ENCODE data around the gene SLC9A1.

The SLC9A1 gene

DNA sequence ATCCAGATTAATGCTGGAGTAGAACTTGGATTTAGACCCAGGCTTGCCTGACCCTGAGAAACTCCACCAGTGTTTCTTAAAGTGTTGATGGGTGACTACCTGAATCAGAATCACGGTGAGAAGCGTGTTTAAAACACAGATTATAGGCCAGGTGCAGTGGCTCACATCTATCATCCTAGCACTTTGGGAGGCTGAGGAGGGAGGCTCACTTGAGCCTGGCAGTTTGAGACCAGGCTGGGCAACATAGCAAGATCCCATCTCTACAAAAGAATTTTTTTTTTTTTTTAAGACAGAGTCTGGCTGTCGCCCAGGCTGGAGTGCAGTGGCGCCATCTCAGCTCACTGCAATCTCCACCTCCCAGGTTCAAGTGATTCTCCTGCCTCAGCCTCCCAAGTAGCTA, 86.0 kb downstream of the SLC9A1 start:
- Histone ChIP-seq H3K36me3 (ENCODE audit: control insufficient read depth, insufficient read depth, low read length) (no peaks in the 10 kb centered on the region), H3K9me3 (ENCODE audit: control insufficient read depth, insufficient read depth, low read depth, low read length) (no peaks in the 10 kb centered on the region), H3K4me3 (ENCODE audit: low read depth, low read length) (no peak overlapping the region), H3K4me1 (ENCODE audit: control insufficient read depth, insufficient read depth, low read length) (peaks cover 14% of the 10 kb centered on the region; the same call in 1 of the 2 replicates), H3K27me3 (ENCODE audit: control insufficient read depth, insufficient read depth, low read length) (no peaks in the 10 kb centered on the region), H3K27ac (ENCODE audit: low read depth, low read length) (no peak overlapping the region), H3K9ac (ENCODE audit: low read length) (no peak overlapping the region)

DNA sequence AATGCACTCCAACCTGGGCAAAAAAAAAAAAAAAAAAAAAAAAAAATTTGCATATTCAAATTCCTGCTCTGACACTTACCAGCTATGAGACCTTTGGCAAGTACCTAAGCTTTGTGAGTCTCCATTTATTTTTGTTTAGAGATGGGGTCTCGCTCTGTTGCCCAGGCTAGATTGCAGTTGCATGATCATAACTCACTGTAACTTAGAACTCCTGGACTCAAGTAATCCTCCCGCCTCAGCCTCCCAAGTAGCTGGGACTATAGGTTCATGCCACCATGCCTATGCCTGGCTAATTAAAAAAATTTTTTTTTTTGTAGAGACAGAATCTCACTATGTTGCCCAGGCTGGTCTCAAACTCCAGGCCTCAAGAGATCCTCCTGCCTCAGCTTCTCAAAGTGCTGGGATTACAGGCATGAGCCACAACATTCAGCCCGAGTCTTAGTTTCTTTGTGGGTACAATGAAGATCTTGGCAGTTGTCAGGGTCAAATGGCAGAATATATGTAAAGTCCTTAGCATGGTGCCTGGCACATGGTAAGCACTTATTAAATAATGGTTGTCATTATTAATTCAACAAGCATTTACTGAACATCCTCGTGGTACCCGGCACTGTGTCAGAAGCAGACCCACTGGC, 88.8 kb downstream of the SLC9A1 start:
- Histone ChIP-seq H3K4me1 (ENCODE audit: control insufficient read depth, insufficient read depth, low read length) (peaks cover 12% of the 10 kb centered on the region; the same call in 1 of the 2 replicates), H3K4me3 (ENCODE audit: low read depth, low read length) (no peak overlapping the region), H3K27me3 (ENCODE audit: control insufficient read depth, insufficient read depth, low read length) (no peaks in the 10 kb centered on the region), H3K27ac (ENCODE audit: low read depth, low read length) (no peak overlapping the region), H3K9ac (ENCODE audit: low read length) (no peak overlapping the region), H3K9me3 (ENCODE audit: control insufficient read depth, insufficient read depth, low read depth, low read length) (peaks cover 9% of the 10 kb centered on the region; the same call in 1 of the 2 replicates), H3K36me3 (ENCODE audit: control insufficient read depth, insufficient read depth, low read length) (no peaks in the 10 kb centered on the region)

DNA sequence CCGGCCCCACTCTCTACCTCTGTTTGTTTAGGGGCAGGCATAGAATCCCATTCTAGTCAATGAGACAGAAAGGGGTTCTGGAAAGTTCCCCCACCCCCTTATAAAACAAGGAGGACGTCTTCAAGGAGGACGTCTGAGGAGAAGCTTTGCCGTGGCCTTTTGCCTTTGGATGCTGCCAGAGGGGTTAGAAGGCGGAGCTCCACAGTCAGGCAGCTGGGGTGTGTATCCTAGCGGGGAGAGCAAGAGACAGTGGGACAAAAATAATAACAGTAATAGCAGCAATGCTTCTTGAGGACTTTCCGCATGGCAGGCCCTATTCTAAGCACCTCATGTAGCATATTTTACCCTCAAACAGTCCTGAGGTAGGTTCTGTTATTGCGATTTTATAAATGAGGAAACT, 94.0 kb downstream of the SLC9A1 start:
- Histone ChIP-seq H3K4me1 (ENCODE audit: control insufficient read depth, insufficient read depth, low read length) (peaks cover 35% of the 10 kb centered on the region), H3K27me3 (ENCODE audit: control insufficient read depth, insufficient read depth, low read length) (no peaks in the 10 kb centered on the region), H3K27ac (ENCODE audit: low read depth, low read length) (no peak overlapping the region), H3K9ac (ENCODE audit: low read length) (no peak overlapping the region), H3K9me3 (ENCODE audit: control insufficient read depth, insufficient read depth, low read depth, low read length) (peaks cover 9% of the 10 kb centered on the region; the same call in 1 of the 2 replicates), H3K4me3 (ENCODE audit: low read depth, low read length) (no peak overlapping the region), H3K36me3 (ENCODE audit: control insufficient read depth, insufficient read depth, low read length) (no peaks in the 10 kb centered on the region)

GRCh38 chr1:27058966-27059669, 95.8 kb downstream of the SLC9A1 start:
- Histone ChIP-seq H3K27ac (ENCODE audit: low read depth, low read length) (peak overlapping the region; percentile 68), H3K4me3 (ENCODE audit: low read depth, low read length) (peak overlapping the region; percentile 41), H3K9me3 (ENCODE audit: control insufficient read depth, insufficient read depth, low read depth, low read length) (peaks cover 9% of the 10 kb centered on the region; the same call in 1 of the 2 replicates), H3K4me1 (ENCODE audit: control insufficient read depth, insufficient read depth, low read length) (peaks cover 35% of the 10 kb centered on the region), H3K27me3 (ENCODE audit: control insufficient read depth, insufficient read depth, low read length) (no peaks in the 10 kb centered on the region), H3K9ac (ENCODE audit: low read length) (peak overlapping the region; percentile 63), H3K36me3 (ENCODE audit: control insufficient read depth, insufficient read depth, low read length) (no peaks in the 10 kb centered on the region)

DNA sequence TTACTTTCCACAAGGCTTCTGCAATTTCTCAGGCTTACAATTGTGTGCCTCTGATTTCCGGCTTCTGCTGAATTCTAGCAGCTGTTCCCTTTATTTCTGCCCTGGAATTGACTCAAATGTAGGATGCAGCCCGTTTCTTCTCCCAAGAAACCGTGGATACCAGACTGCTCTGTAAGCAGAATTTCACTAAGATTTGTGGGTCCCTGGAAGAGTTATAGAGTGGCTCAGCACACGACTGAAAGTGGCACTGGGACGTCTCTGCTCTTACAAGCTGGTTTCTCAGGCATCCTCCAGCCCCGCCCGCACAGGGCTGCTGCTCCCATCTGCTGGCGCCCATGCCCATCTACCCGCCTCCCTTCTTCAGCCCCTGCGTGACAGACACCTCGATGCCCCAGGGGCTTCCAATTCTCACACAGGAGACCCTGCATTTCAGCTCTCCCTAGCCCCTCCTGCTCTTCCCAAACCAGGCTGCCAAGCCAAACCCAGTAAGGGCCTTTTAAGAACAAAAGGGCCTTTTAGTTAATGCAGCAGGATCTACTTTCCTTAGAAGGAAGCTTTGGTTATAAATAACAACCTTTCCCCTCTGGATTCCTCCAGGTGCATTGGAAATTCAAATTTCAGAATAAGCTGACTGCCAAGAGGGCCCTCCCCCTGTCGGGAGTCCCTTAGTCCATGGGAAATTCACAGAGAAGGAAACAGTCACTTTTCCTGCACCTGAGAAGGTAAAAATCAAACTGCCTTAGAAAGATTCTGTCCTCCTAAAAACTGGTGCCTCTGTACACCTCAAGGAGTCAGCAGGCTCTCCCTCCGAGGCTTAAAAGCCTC, 96.9 kb downstream of the SLC9A1 start:
- Histone ChIP-seq H3K4me3 (ENCODE audit: low read depth, low read length) (peak overlapping the region; percentile 41), H3K27me3 (ENCODE audit: control insufficient read depth, insufficient read depth, low read length) (no peaks in the 10 kb centered on the region), H3K27ac (ENCODE audit: low read depth, low read length) (peak overlapping the region; percentile 78), H3K4me1 (ENCODE audit: control insufficient read depth, insufficient read depth, low read length) (peaks cover 35% of the 10 kb centered on the region), H3K36me3 (ENCODE audit: control insufficient read depth, insufficient read depth, low read length) (no peaks in the 10 kb centered on the region), H3K9me3 (ENCODE audit: control insufficient read depth, insufficient read depth, low read depth, low read length) (peaks cover 5% of the 10 kb centered on the region; the same call in 1 of the 2 replicates), H3K9ac (ENCODE audit: low read length) (peak overlapping the region; percentile 57)

- H3K27me3 ChIP-seq (ENCODE audit: control insufficient read depth, insufficient read depth, low read length): no peaks in the 10 kb centered on the region
- H3K4me1 ChIP-seq (ENCODE audit: control insufficient read depth, insufficient read depth, low read length): peaks cover 35% of the 10 kb centered on the region
- no peaks in the 10 kb centered on the region for H3K36me3 ChIP-seq (ENCODE audit: control insufficient read depth, insufficient read depth, low read length)
- H3K27ac ChIP-seq (ENCODE audit: low read depth, low read length): peak overlapping the region; percentile 78
- H3K9me3 ChIP-seq (ENCODE audit: control insufficient read depth, insufficient read depth, low read depth, low read length): no peaks in the 10 kb centered on the region
- peak overlapping the region; percentile 57 for H3K9ac ChIP-seq (ENCODE audit: low read length)
- H3K4me3 ChIP-seq (ENCODE audit: low read depth, low read length): peak overlapping the region; percentile 41
Measured at GRCh38 chr1:27057389-27057788, 97.5 kb downstream of the SLC9A1 start.

- no peaks in the 10 kb centered on the region for H3K9me3 ChIP-seq (ENCODE audit: control insufficient read depth, insufficient read depth, low read depth, low read length)
- no peaks in the 10 kb centered on the region for H3K36me3 ChIP-seq (ENCODE audit: control insufficient read depth, insufficient read depth, low read length)
- no peak overlapping the region for H3K27ac ChIP-seq (ENCODE audit: low read depth, low read length)
- H3K9ac ChIP-seq (ENCODE audit: low read length): no peak overlapping the region
- peaks cover 31% of the 10 kb centered on the region for H3K4me1 ChIP-seq (ENCODE audit: control insufficient read depth, insufficient read depth, low read length)
- H3K27me3 ChIP-seq (ENCODE audit: control insufficient read depth, insufficient read depth, low read length): no peaks in the 10 kb centered on the region
- no peak overlapping the region for H3K4me3 ChIP-seq (ENCODE audit: low read depth, low read length)
Measured at GRCh38 chr1:27053977-27054753, 100.8 kb downstream of the SLC9A1 start.

- no peak overlapping the region for H3K9ac ChIP-seq (ENCODE audit: low read length)
- H3K4me3 ChIP-seq (ENCODE audit: low read depth, low read length): no peak overlapping the region
- no peaks in the 10 kb centered on the region for H3K9me3 ChIP-seq (ENCODE audit: control insufficient read depth, insufficient read depth, low read depth, low read length)
- H3K27ac ChIP-seq (ENCODE audit: low read depth, low read length): no peak overlapping the region
- peaks cover 16% of the 10 kb centered on the region for H3K4me1 ChIP-seq (ENCODE audit: control insufficient read depth, insufficient read depth, low read length)
- H3K36me3 ChIP-seq (ENCODE audit: control insufficient read depth, insufficient read depth, low read length): no peaks in the 10 kb centered on the region
- H3K27me3 ChIP-seq (ENCODE audit: control insufficient read depth, insufficient read depth, low read length): no peaks in the 10 kb centered on the region
Measured at GRCh38 chr1:27052527-27052926, 102.4 kb downstream of the SLC9A1 start.

DNA sequence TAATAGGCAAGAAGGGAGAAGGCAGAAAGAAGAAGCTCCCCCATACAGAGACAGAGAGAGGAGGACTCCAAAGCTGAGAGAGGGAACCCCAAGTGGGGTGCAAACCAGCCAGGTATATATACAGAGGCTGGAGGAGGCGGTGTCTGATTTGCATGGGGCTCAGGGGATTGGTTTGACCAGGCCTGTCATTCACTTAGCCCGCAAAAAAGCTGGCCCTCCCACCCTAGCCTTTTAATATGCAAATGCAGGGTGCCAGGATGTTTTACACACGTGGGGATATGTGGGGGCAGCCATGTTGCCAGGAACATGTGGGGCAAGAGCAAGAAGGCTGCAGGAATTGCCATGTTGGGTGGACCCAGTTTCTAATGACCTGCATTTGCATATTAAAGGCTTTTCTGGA, 105.3 kb downstream of the SLC9A1 start:
- Histone ChIP-seq H3K4me1 (ENCODE audit: control insufficient read depth, insufficient read depth, low read length) (peaks cover 23% of the 10 kb centered on the region), H3K27ac (ENCODE audit: low read depth, low read length) (peak overlapping the region; percentile 21; the same call in 1 of the 2 replicates)

DNA sequence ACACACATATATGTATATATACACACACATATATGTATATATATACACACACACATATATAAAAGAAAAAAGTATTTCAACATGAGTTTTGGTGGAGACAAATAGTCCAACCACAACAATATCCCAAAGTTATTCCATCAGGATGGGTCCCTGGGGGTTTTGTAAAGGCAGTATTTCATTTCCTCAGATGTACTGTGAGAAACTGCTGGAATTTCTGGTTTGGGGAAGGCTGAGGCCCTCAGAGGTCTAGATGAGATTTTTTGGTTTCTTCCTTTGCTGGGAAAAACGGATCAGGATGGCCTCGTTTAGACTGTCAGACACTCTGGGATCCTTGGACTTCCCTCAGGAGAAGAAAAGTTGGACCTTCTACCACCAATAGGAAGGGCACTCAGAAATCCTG, 105.8 kb downstream of the SLC9A1 start:
- Histone ChIP-seq H3K4me1 (ENCODE audit: control insufficient read depth, insufficient read depth, low read length) (peaks cover 23% of the 10 kb centered on the region), H3K36me3 (ENCODE audit: control insufficient read depth, insufficient read depth, low read length) (no peaks in the 10 kb centered on the region), H3K9me3 (ENCODE audit: control insufficient read depth, insufficient read depth, low read depth, low read length) (no peaks in the 10 kb centered on the region), H3K4me3 (ENCODE audit: low read depth, low read length) (no peak overlapping the region), H3K27me3 (ENCODE audit: control insufficient read depth, insufficient read depth, low read length) (no peaks in the 10 kb centered on the region), H3K9ac (ENCODE audit: low read length) (peak overlapping the region; percentile 17), H3K27ac (ENCODE audit: low read depth, low read length) (no peak overlapping the region)

More for the DNA sequence above, 105.3 kb downstream of the SLC9A1 start:
- no peak overlapping the region for H3K9ac ChIP-seq (ENCODE audit: low read length)
- no peaks in the 10 kb centered on the region for H3K27me3 ChIP-seq (ENCODE audit: control insufficient read depth, insufficient read depth, low read length)
- H3K36me3 ChIP-seq (ENCODE audit: control insufficient read depth, insufficient read depth, low read length): no peaks in the 10 kb centered on the region
- H3K4me3 ChIP-seq (ENCODE audit: low read depth, low read length): no peak overlapping the region
- H3K9me3 ChIP-seq (ENCODE audit: control insufficient read depth, insufficient read depth, low read depth, low read length): no peaks in the 10 kb centered on the region
